ENCODE data around the gene TRMT10A.

DNA sequence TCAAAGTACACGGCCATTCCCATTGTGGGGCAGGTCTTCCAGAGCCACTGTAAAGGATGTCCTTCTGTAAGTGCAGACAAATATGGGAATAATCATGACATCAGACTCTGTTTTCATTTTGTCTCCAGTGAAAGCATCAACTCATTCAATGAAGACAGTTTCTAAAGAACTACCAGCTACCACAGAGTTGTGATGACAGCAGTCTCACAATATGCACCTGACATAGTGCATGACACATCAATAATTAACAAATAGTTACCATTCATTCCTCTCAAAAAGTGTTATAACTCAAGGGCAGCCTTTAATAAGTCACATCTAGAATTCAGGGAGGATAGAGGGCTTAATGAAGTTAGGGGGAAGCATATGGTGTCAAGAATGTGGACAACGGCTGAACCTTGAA is 31.0 kb upstream of the TRMT10A start:
- TF ChIP-seq, protein P1, sequence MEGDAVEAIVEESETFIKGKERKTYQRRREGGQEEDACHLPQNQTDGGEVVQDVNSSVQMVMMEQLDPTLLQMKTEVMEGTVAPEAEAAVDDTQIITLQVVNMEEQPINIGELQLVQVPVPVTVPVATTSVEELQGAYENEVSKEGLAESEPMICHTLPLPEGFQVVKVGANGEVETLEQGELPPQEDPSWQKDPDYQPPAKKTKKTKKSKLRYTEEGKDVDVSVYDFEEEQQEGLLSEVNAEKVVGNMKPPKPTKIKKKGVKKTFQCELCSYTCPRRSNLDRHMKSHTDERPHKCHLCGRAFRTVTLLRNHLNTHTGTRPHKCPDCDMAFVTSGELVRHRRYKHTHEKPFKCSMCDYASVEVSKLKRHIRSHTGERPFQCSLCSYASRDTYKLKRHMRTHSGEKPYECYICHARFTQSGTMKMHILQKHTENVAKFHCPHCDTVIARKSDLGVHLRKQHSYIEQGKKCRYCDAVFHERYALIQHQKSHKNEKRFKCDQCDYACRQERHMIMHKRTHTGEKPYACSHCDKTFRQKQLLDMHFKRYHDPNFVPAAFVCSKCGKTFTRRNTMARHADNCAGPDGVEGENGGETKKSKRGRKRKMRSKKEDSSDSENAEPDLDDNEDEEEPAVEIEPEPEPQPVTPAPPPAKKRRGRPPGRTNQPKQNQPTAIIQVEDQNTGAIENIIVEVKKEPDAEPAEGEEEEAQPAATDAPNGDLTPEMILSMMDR (conservative IDR thresholded peaks at IDR 0.05; ENCODE audit: low read depth in 2 of 2) = no peak
- TF ChIP-seq, protein P2, sequence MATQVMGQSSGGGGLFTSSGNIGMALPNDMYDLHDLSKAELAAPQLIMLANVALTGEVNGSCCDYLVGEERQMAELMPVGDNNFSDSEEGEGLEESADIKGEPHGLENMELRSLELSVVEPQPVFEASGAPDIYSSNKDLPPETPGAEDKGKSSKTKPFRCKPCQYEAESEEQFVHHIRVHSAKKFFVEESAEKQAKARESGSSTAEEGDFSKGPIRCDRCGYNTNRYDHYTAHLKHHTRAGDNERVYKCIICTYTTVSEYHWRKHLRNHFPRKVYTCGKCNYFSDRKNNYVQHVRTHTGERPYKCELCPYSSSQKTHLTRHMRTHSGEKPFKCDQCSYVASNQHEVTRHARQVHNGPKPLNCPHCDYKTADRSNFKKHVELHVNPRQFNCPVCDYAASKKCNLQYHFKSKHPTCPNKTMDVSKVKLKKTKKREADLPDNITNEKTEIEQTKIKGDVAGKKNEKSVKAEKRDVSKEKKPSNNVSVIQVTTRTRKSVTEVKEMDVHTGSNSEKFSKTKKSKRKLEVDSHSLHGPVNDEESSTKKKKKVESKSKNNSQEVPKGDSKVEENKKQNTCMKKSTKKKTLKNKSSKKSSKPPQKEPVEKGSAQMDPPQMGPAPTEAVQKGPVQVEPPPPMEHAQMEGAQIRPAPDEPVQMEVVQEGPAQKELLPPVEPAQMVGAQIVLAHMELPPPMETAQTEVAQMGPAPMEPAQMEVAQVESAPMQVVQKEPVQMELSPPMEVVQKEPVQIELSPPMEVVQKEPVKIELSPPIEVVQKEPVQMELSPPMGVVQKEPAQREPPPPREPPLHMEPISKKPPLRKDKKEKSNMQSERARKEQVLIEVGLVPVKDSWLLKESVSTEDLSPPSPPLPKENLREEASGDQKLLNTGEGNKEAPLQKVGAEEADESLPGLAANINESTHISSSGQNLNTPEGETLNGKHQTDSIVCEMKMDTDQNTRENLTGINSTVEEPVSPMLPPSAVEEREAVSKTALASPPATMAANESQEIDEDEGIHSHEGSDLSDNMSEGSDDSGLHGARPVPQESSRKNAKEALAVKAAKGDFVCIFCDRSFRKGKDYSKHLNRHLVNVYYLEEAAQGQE (IDR thresholded peaks at IDR 0.05; ENCODE audit: unreplicated experiment) = no peak
- TF ChIP-seq EZH2 (IDR thresholded peaks at IDR 0.05; ENCODE audit: low read depth, unreplicated experiment) = no peak
- TF ChIP-seq JUNB (IDR thresholded peaks at IDR 0.05; ENCODE audit: unreplicated experiment) = no peak
- TF ChIP-seq ZNF331 (CRISPR knock-in tag; IDR thresholded peaks at IDR 0.05; ENCODE audit: low read depth) = no peak
- TF ChIP-seq POLR2AphosphoS5 (IDR thresholded peaks at IDR 0.05; ENCODE audit: low read depth) = no peak
- TF ChIP-seq CREB1 (CRISPR knock-in tag; IDR thresholded peaks at IDR 0.05; ENCODE audit: low read depth) = no peak
- TF ChIP-seq EZH2phosphoT487 (IDR thresholded peaks at IDR 0.05; ENCODE audit: unreplicated experiment) = no peak
- TF ChIP-seq, protein P3, sequence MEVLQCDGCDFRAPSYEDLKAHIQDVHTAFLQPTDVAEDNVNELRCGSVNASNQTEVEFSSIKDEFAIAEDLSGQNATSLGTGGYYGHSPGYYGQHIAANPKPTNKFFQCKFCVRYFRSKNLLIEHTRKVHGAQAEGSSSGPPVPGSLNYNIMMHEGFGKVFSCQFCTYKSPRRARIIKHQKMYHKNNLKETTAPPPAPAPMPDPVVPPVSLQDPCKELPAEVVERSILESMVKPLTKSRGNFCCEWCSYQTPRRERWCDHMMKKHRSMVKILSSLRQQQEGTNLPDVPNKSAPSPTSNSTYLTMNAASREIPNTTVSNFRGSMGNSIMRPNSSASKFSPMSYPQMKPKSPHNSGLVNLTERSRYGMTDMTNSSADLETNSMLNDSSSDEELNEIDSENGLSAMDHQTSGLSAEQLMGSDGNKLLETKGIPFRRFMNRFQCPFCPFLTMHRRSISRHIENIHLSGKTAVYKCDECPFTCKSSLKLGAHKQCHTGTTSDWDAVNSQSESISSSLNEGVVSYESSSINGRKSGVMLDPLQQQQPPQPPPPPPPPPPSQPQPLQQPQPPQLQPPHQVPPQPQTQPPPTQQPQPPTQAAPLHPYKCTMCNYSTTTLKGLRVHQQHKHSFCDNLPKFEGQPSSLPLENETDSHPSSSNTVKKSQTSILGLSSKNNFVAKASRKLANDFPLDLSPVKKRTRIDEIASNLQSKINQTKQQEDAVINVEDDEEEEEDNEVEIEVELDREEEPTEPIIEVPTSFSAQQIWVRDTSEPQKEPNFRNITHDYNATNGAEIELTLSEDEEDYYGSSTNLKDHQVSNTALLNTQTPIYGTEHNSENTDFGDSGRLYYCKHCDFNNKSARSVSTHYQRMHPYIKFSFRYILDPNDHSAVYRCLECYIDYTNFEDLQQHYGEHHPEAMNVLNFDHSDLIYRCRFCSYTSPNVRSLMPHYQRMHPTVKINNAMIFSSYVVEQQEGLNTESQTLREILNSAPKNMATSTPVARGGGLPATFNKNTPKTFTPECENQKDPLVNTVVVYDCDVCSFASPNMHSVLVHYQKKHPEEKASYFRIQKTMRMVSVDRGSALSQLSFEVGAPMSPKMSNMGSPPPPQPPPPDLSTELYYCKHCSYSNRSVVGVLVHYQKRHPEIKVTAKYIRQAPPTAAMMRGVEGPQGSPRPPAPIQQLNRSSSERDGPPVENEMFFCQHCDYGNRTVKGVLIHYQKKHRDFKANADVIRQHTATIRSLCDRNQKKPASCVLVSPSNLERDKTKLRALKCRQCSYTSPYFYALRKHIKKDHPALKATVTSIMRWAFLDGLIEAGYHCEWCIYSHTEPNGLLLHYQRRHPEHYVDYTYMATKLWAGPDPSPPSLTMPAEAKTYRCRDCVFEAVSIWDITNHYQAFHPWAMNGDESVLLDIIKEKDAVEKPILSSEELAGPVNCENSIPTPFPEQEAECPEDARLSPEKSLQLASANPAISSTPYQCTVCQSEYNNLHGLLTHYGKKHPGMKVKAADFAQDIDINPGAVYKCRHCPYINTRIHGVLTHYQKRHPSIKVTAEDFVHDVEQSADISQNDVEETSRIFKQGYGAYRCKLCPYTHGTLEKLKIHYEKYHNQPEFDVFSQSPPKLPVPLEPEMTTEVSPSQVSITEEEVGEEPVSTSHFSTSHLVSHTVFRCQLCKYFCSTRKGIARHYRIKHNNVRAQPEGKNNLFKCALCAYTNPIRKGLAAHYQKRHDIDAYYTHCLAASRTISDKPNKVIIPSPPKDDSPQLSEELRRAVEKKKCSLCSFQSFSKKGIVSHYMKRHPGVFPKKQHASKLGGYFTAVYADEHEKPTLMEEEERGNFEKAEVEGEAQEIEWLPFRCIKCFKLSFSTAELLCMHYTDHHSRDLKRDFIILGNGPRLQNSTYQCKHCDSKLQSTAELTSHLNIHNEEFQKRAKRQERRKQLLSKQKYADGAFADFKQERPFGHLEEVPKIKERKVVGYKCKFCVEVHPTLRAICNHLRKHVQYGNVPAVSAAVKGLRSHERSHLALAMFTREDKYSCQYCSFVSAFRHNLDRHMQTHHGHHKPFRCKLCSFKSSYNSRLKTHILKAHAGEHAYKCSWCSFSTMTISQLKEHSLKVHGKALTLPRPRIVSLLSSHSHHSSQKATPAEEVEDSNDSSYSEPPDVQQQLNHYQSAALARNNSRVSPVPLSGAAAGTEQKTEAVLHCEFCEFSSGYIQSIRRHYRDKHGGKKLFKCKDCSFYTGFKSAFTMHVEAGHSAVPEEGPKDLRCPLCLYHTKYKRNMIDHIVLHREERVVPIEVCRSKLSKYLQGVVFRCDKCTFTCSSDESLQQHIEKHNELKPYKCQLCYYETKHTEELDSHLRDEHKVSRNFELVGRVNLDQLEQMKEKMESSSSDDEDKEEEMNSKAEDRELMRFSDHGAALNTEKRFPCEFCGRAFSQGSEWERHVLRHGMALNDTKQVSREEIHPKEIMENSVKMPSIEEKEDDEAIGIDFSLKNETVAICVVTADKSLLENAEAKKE (CRISPR knock-in tag; IDR thresholded peaks at IDR 0.05) = no peak
- TF ChIP-seq, protein P4, sequence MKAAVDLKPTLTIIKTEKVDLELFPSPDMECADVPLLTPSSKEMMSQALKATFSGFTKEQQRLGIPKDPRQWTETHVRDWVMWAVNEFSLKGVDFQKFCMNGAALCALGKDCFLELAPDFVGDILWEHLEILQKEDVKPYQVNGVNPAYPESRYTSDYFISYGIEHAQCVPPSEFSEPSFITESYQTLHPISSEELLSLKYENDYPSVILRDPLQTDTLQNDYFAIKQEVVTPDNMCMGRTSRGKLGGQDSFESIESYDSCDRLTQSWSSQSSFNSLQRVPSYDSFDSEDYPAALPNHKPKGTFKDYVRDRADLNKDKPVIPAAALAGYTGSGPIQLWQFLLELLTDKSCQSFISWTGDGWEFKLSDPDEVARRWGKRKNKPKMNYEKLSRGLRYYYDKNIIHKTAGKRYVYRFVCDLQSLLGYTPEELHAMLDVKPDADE (IDR thresholded peaks at IDR 0.05) = no peak
- no peak for TF ChIP-seq ZNF114 (CRISPR knock-in tag; IDR thresholded peaks at IDR 0.05)
- TF ChIP-seq NANOG (IDR thresholded peaks at IDR 0.05; ENCODE audit: borderline replicate concordance) = no peak
- TF ChIP-seq STAT1 (IDR thresholded peaks at IDR 0.05; ENCODE audit: unreplicated experiment) = no peak

Data from GM23338 (cell line).